PC-3 (cell line): ENCODE data around the gene MAN2C1. TPM values are rescaled to one million over a fixed set of nuclear protein-coding genes. Genes with fewer than 3 reads are reported as not detected.

Source experiments
- ATAC-seq: fragments of 200-7000 bp; cut with Tn5 transposase; 2 replicates; pipeline ENCODE4 v1.9.1; 2020; ENCODE audit warnings: mild to moderate bottlenecking, moderate library complexity
- Bru-seq: library from RNA; stranded (reverse); fragments of 400-500 nt; gene quantifications from one replicate; lab custom pipeline; 2021; lab: Mats Ljungman, UMichigan
- BruChase-seq, 2 experiments: library from RNA; stranded (reverse); fragments of 400-500 nt; gene quantifications; one replicate each; lab custom pipeline; 2021; lab: Mats Ljungman, UMichigan
- BruUV-seq: library from RNA; stranded (reverse); fragments of 400-500 nt; replicated peaks from 2 replicates; lab custom pipeline; 2021; lab: Mats Ljungman, UMichigan
- CTCF ChIA-PET: fragments of 300-600 bp; sonication (Branson Sonifier 250); formaldehyde crosslinking; loops from one replicate; lab custom pipeline; 2022; ENCODE audit warnings: antibody characterized with exemption; lab: Charles Lee
- POLR2A ChIA-PET: fragments of 300-600 bp; sonication (Branson Sonifier 250); formaldehyde crosslinking; loops from one replicate; lab custom pipeline; 2022; ENCODE audit warnings: antibody characterized with exemption; ENCODE audit not compliant: unreplicated experiment; lab: Charles Lee
- DNase-seq: peaks from one replicate; pipeline ENCODE4 v3.0.0-alpha.2; 2015
- H2AFZ ChIP-seq: fragments of 300-600 bp; sonication (generic); 2 replicates; pipeline ENCODE4 v1.6.0; 2016; ENCODE audit warnings: antibody characterized with exemption, low read length
- H3F3A ChIP-seq: fragments of 300-600 bp; sonication (generic); one replicate; pipeline ENCODE4 v1.6.0; 2017; ENCODE audit warnings: antibody characterized with exemption, low read length, control low read depth, mild to moderate bottlenecking; ENCODE audit not compliant: unreplicated experiment
- H3K27ac ChIP-seq: fragments of 300-600 bp; sonication (generic); 2 replicates; pipeline ENCODE4 v1.5.1; 2016; ENCODE audit warnings: mild to moderate bottlenecking, low read length
- H3K27me3 ChIP-seq: fragments of 300-600 bp; sonication (generic); 2 replicates; pipeline ENCODE4 v1.6.1; 2016; ENCODE audit warnings: low read length, mixed read lengths
- H3K36me3 ChIP-seq: fragments of 300-600 bp; sonication (generic); 2 replicates; pipeline ENCODE4 v1.6.1; 2016; ENCODE audit warnings: low read depth, mixed run types, low read length, mixed read lengths
- H3K4me1 ChIP-seq: fragments of 300-600 bp; sonication (generic); 2 replicates; pipeline ENCODE4 v1.5.1; 2016; ENCODE audit warnings: low read length; ENCODE audit not compliant: insufficient read depth
- H3K4me2 ChIP-seq: fragments of 300-600 bp; sonication (generic); 2 replicates; pipeline ENCODE4 v1.6.0; 2016; ENCODE audit warnings: low read length
- H3K4me3 ChIP-seq: fragments of 300-600 bp; sonication (generic); 2 replicates; pipeline ENCODE4 v1.5.1; 2016; ENCODE audit warnings: mild to moderate bottlenecking, low read length, mixed read lengths
- H3K79me2 ChIP-seq: fragments of 300-600 bp; sonication (generic); 2 replicates; pipeline ENCODE4 v1.6.1; 2017; ENCODE audit warnings: low read length, mixed read lengths
- H3K9ac ChIP-seq: fragments of 300-600 bp; sonication (generic); 2 replicates; pipeline ENCODE4 v1.6.0; 2016; ENCODE audit warnings: mild to moderate bottlenecking, low read length
- H3K9me2 ChIP-seq: fragments of 300-600 bp; sonication (generic); replicated peaks from 2 replicates; pipeline ENCODE4 v1.6.1; 2016; ENCODE audit warnings: mixed run types, low read length, mixed read lengths
- H3K9me3 ChIP-seq: fragments of 300-600 bp; sonication (generic); 2 replicates; pipeline ENCODE4 v1.6.1; 2016; ENCODE audit warnings: low read length, mixed read lengths
- H4K20me1 ChIP-seq: fragments of 300-600 bp; sonication (generic); 2 replicates; pipeline ENCODE4 v1.6.1; 2016; ENCODE audit warnings: low read length, mixed read lengths
- CTCF ChIP-seq: fragments of 300-600 bp; sonication (generic); conservative IDR thresholded peaks from 2 replicates; pipeline ENCODE4 v1.5.1; 2017; ENCODE audit warnings: antibody characterized with exemption, low read depth, mild to moderate bottlenecking, low read length
- EZH2 ChIP-seq: fragments of 300-600 bp; sonication (generic); IDR thresholded peaks from one replicate; pipeline ENCODE4 v1.6.1; 2017; ENCODE audit warnings: antibody characterized with exemption, mild to moderate bottlenecking, low read length; ENCODE audit not compliant: unreplicated experiment
- EZH2phosphoT487 ChIP-seq: fragments of 300-600 bp; sonication (generic); IDR thresholded peaks from 2 replicates; pipeline ENCODE4 v1.6.1; 2018; ENCODE audit warnings: mild to moderate bottlenecking, antibody characterized with exemption, low read length, borderline replicate concordance
- intact Hi-C: fragments of 100-400 bp; cut with micrococcal nuclease; formaldehyde crosslinking; loops from 2 replicates; pipeline ENCODE4 v1.9.0; 2023
- long read RNA-seq: library from polyadenylated mRNA; unstranded; transcript quantifications from one replicate; pipeline ENCODE4 v2.0.0, GENCODE V29; 2021; ENCODE audit not compliant: unreplicated experiment
- total RNA-seq: library from RNA; depleted of rRNA; stranded (reverse); fragments of >200 nt; gene quantifications from 2 replicates; pipeline ENCODE4 v1.2.3, GENCODE V29; 2014; rRNA removed

MAN2C1 gene
- total RNA-seq, result 120 and 126 TPM in 2 replicates
- percentile 83 among the genes with signal in this experiment for Bru-seq, nascent RNA
- BruChase-seq, experiment 1, labeled RNA remaining after a 6-hour chase, result percentile 85 among the genes with signal in this experiment
- percentile 82 among the genes with signal in this experiment for BruChase-seq, experiment 2, labeled RNA remaining after a 2-hour chase
- long read RNA-seq, transcript MAN2C1-201 (26 exons, 3,284 nt), result major isoform, 21 of 116 reads
- long read RNA-seq, partial matches to known transcripts, result 34 of 116 reads
- long read RNA-seq, other reads (novel, unspliced or antisense), result 56 of 116 reads

GRCh38 chr15:75367913-75368688, at the start of gene MAN2C1:
Gene MAN2C1, minus strand, starts transcription at chr15:75368607. Its CDS starts 24 bp downstream, at chr15:75368583.
- H3K9me2 ChIP-seq, result no peaks in the 10 kb centered on the region
- peak within 1 kb of the TSS; percentile 87 for H3K4me3 ChIP-seq
- ChIA-PET POLR2A (interaction anchor here (0.5 to 2.2 kb wide), 7 partner anchors 29 to 1436 kb away, joined by 3 to 34 read pairs (median 4); partner anchors contain the start of gene SIN3A), CTCF (interaction anchor here (0.5 to 1.3 kb wide), 8 partner anchors 49 to 373 kb away, joined by 3 to 14 read pairs (median 4); partner anchors contain the start of genes SCAMP5 and SIN3A)
- TF ChIP-seq EZH2, result no peak
- TF ChIP-seq EZH2phosphoT487, result no peak
- peak; percentile 79 for TF ChIP-seq CTCF
- no peaks in the 10 kb centered on the region for H3K27me3 ChIP-seq
- ATAC-seq (peak; percentile 94), DNase-seq (peak; percentile 98)
- peak within 1 kb of the TSS; percentile 97 for H3K9ac ChIP-seq
- H3F3A ChIP-seq, result no peaks in the 10 kb centered on the region
- TSS peak; percentile 65 for BruUV-seq
- peak within 1 kb of the TSS; percentile 49 for H2AFZ ChIP-seq
- peaks cover 29% of the 10 kb centered on the region; the same call in 1 of the 2 replicates for H3K79me2 ChIP-seq
- peaks cover 37% of the 10 kb centered on the region for H3K36me3 ChIP-seq
- H3K4me2 ChIP-seq, result peak within 1 kb of the TSS; percentile 99
- H3K4me1 ChIP-seq, result peaks cover 16% of the 10 kb centered on the region
- no peaks in the 10 kb centered on the region for H3K9me3 ChIP-seq
- H3K27ac ChIP-seq, result peak within 1 kb of the TSS; percentile 91
- intact Hi-C loops, result loop anchor here (2.0 to 10.0 kb wide), 2 partner anchors 83 to 277 kb away; partner anchors contain the start of genes IMP3, SIN3A and SNX33
- H4K20me1 ChIP-seq, result no peaks in the 10 kb centered on the region

GRCh38 chr15:75416584-75416983, 48.2 kb upstream of the MAN2C1 start:
- H3K9ac ChIP-seq, result no peak overlapping the region
- no peaks in the 10 kb centered on the region for H4K20me1 ChIP-seq
- POLR2A ChIA-PET, result no interaction called here
- BruUV-seq, result no TSS peak
- H3K27me3 ChIP-seq, result no peaks in the 10 kb centered on the region
- no peak overlapping the region for H3K27ac ChIP-seq
- DNase-seq, result no peak
- H3K9me3 ChIP-seq, result no peaks in the 10 kb centered on the region
- no peak overlapping the region for H3K4me2 ChIP-seq
- intact Hi-C loops, result no loop called here
- no peak overlapping the region for H3K4me3 ChIP-seq
- H3K4me1 ChIP-seq, result peaks cover 16% of the 10 kb centered on the region
- ATAC-seq, result no peak
- peaks cover 26% of the 10 kb centered on the region for H3K36me3 ChIP-seq
- H3K79me2 ChIP-seq, result peaks cover 15% of the 10 kb centered on the region
- CTCF ChIA-PET, result interaction anchor here (0.7 kb wide), 1 partner anchor 48 kb away, joined by 5 read pairs; the partner anchor contains the start of gene MAN2C1
- no peak overlapping the region for H2AFZ ChIP-seq
- no peak for TF ChIP-seq EZH2
- TF ChIP-seq EZH2phosphoT487, result no peak
- no peak for TF ChIP-seq CTCF
- peaks cover 7% of the 10 kb centered on the region for H3F3A ChIP-seq
- H3K9me2 ChIP-seq, result no peaks in the 10 kb centered on the region
